ENCODE data around the gene EPHA3. TPM values are rescaled to one million over a fixed set of nuclear protein-coding genes. Genes with fewer than 3 reads are reported as not detected.

Gene EPHA3
- total RNA-seq, 2 experiments from 2014 or later: not detected

GRCh38 chr3:89504432-89504831 is 397.0 kb downstream of the EPHA3 start:
- no peaks in the 10 kb centered on the region for H3K36me3 ChIP-seq (ENCODE audit: insufficient read depth, low read length)
- H3K27me3 ChIP-seq (ENCODE audit: control insufficient read depth in 1 of 2, insufficient read depth in 2 of 2, low read length in 2 of 2): no peaks in the 10 kb centered on the region
- intact Hi-C loops (cut with DNase I, micrococcal nuclease): no loop called here
- no peaks in the 10 kb centered on the region for H3K4me1 ChIP-seq (ENCODE audit: insufficient read depth, low read length)
- Mint-ChIP-seq H3K27me3 (no peaks in the 10 kb centered on the region), H3K9me3 (peaks cover 12% of the 10 kb centered on the region), H3K36me3 (ENCODE audit: low read depth) (no peaks in the 10 kb centered on the region), H3K4me1 (ENCODE audit: low read depth) (no peaks in the 10 kb centered on the region), H3K27ac (no peak overlapping the region), H3K4me3 (no peak overlapping the region)
- TF ChIP-seq, protein P1, sequence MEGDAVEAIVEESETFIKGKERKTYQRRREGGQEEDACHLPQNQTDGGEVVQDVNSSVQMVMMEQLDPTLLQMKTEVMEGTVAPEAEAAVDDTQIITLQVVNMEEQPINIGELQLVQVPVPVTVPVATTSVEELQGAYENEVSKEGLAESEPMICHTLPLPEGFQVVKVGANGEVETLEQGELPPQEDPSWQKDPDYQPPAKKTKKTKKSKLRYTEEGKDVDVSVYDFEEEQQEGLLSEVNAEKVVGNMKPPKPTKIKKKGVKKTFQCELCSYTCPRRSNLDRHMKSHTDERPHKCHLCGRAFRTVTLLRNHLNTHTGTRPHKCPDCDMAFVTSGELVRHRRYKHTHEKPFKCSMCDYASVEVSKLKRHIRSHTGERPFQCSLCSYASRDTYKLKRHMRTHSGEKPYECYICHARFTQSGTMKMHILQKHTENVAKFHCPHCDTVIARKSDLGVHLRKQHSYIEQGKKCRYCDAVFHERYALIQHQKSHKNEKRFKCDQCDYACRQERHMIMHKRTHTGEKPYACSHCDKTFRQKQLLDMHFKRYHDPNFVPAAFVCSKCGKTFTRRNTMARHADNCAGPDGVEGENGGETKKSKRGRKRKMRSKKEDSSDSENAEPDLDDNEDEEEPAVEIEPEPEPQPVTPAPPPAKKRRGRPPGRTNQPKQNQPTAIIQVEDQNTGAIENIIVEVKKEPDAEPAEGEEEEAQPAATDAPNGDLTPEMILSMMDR (IDR thresholded peaks at IDR 0.05): no peak
- H3K9me3 ChIP-seq (ENCODE audit: control insufficient read depth in 1 of 2, insufficient read depth in 1 of 2, low read length in 2 of 2): peaks cover 0 to 3% of the 10 kb centered on the region in 2 experiments
- ChIA-PET POLR2A (no interaction called here), CTCF (no interaction called here)
- H3K27ac ChIP-seq (ENCODE audit: low read depth in 1 of 2, low read length in 2 of 2): no peak overlapping the region
- no peak overlapping the region for H3K4me3 ChIP-seq (ENCODE audit: low read length)
- ATAC-seq (ENCODE audit: poor library complexity) (no peak), DNase-seq (no peak)

DNA sequence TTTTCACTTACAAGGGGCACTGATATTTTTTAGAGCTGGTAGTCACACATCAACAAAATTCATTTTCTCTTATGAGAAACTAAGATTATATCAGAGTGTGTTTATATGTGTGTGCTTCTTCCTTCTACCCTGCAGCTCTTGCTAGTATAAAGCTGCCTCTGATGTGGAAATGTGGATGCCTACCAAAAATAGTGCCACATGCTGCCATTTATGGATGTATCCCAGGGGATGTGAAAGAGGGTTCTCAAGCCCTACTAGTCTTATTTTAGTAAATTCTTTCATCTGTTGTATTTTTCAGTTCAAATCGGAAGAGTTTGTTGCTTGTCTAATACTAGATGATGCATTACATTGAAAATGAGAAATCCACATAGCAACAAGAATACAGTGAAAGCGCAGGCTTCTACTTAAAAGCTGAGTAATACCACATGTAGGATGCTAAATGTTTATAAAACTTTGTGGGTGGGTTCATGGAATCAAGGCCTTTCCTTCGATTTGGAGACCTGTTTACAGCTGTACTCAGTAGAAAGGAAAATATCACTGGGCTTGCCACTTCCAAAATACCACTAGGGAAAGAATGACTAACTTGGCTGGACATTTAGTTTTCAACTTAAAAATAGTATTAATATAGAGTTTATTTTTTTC is 399.2 kb downstream of the EPHA3 start:
- Histone ChIP-seq H3K4me1 (ENCODE audit: insufficient read depth, low read length) (no peaks in the 10 kb centered on the region), H3K4me3 (ENCODE audit: low read length) (no peak overlapping the region), H3K9me3 (ENCODE audit: control insufficient read depth in 1 of 2, insufficient read depth in 1 of 2, low read length in 2 of 2) (peaks cover 0 to 3% of the 10 kb centered on the region in 2 experiments), H3K27me3 (ENCODE audit: control insufficient read depth in 1 of 2, insufficient read depth in 2 of 2, low read length in 2 of 2) (no peaks in the 10 kb centered on the region), H3K36me3 (ENCODE audit: insufficient read depth, low read length) (no peaks in the 10 kb centered on the region), H3K27ac (ENCODE audit: low read depth in 1 of 2, low read length in 2 of 2) (no peak overlapping the region)
- POLR2A ChIA-PET: no interaction called here
- TF ChIP-seq, protein P1 (IDR thresholded peaks at IDR 0.05): no peak
- H3K9me3 Mint-ChIP-seq: peaks cover 16% of the 10 kb centered on the region
- CTCF ChIA-PET: no interaction called here
- ATAC-seq (ENCODE audit: poor library complexity) (no peak), DNase-seq (no peak)
- no peaks in the 10 kb centered on the region for H3K27me3 Mint-ChIP-seq
- intact Hi-C loops (cut with DNase I, micrococcal nuclease): no loop called here
- no peaks in the 10 kb centered on the region for H3K36me3 Mint-ChIP-seq (ENCODE audit: low read depth)
- H3K4me1 Mint-ChIP-seq (ENCODE audit: low read depth): no peaks in the 10 kb centered on the region
- no peak overlapping the region for H3K4me3 Mint-ChIP-seq
- no peak overlapping the region for H3K27ac Mint-ChIP-seq

DNA sequence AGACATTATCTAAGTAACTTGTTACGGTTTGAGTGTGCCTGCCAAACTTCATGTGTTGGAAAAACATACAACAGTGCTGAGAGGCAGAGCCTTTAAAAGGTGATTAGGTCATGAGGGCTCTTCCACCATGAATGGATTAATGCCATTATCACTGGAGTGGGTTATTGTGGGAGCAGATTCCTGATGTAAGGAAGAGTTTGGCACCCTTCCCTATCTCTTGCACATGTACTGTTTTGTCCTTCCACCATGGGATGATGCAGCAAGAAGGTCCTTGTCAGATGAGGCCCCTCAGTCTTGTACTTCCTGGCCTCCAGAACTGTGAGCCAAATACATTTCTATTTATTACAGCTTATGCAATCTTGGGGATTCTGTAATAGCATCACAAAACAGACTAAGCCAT is 413.9 kb downstream of the EPHA3 start:
- ChIA-PET POLR2A (no interaction called here), CTCF (no interaction called here)
- Histone ChIP-seq H3K9me3 (ENCODE audit: control insufficient read depth in 1 of 2, insufficient read depth in 1 of 2, low read length in 2 of 2) (no peaks in the 10 kb centered on the region), H3K27ac (ENCODE audit: low read depth in 1 of 2, low read length in 2 of 2) (no peak overlapping the region), H3K4me3 (ENCODE audit: low read length) (no peak overlapping the region), H3K4me1 (ENCODE audit: insufficient read depth, low read length) (no peaks in the 10 kb centered on the region), H3K27me3 (ENCODE audit: control insufficient read depth in 1 of 2, insufficient read depth in 2 of 2, low read length in 2 of 2) (no peaks in the 10 kb centered on the region), H3K36me3 (ENCODE audit: insufficient read depth, low read length) (no peaks in the 10 kb centered on the region)
- DNase-seq (no peak), ATAC-seq (ENCODE audit: poor library complexity) (no peak)
- intact Hi-C loops (cut with DNase I, micrococcal nuclease): no loop called here
- Mint-ChIP-seq H3K9me3 (peaks cover 13% of the 10 kb centered on the region), H3K27ac (no peak overlapping the region), H3K27me3 (no peaks in the 10 kb centered on the region), H3K4me3 (no peak overlapping the region), H3K36me3 (ENCODE audit: low read depth) (no peaks in the 10 kb centered on the region), H3K4me1 (ENCODE audit: low read depth) (no peaks in the 10 kb centered on the region)
- TF ChIP-seq, protein P1 (IDR thresholded peaks at IDR 0.05): no peak

All from CD4-positive, alpha-beta T cell (primary cell).